ENCODE data around the gene TTC7B. TPM values are rescaled to one million over a fixed set of nuclear protein-coding genes. Genes with fewer than 3 reads are reported as not detected.

TTC7B gene
- total and polyA plus RNA-seq, 2 of the 8 experiments (the other 6 are each of a cell fraction or from before 2014, with no cell fraction given) = 23.7 to 34.0 TPM

GRCh38 chr14:90520326-90520725, 295.9 kb downstream of the TTC7B start (continued):
- TF ChIP-seq CHD7 (IDR thresholded peaks at IDR 0.05; ENCODE audit: insufficient replicate concordance, low read length) (no peak), CBX5 (IDR thresholded peaks at IDR 0.05; ENCODE audit: low read depth, low read length) (no peak), POU5F1 (IDR thresholded peaks at IDR 0.05; ENCODE audit: low read depth, low read length) (no peak), CTBP2 (IDR thresholded peaks at IDR 0.05; ENCODE audit: borderline replicate concordance, insufficient read depth, insufficient read length, low read length) (no peak), HDAC2 (IDR thresholded peaks at IDR 0.05; ENCODE audit: borderline replicate concordance in 1 of 2, low read depth in 2 of 2, low read length in 2 of 2) (no peak), JUND (IDR thresholded peaks at IDR 0.05; ENCODE audit: low read length) (no peak), BRCA1 (IDR thresholded peaks at IDR 0.05; ENCODE audit: low read depth, low read length) (no peak), SIX5 (IDR thresholded peaks at IDR 0.05; ENCODE audit: low read depth, low read length) (no peak)
- TF ChIP-seq, protein P1, sequence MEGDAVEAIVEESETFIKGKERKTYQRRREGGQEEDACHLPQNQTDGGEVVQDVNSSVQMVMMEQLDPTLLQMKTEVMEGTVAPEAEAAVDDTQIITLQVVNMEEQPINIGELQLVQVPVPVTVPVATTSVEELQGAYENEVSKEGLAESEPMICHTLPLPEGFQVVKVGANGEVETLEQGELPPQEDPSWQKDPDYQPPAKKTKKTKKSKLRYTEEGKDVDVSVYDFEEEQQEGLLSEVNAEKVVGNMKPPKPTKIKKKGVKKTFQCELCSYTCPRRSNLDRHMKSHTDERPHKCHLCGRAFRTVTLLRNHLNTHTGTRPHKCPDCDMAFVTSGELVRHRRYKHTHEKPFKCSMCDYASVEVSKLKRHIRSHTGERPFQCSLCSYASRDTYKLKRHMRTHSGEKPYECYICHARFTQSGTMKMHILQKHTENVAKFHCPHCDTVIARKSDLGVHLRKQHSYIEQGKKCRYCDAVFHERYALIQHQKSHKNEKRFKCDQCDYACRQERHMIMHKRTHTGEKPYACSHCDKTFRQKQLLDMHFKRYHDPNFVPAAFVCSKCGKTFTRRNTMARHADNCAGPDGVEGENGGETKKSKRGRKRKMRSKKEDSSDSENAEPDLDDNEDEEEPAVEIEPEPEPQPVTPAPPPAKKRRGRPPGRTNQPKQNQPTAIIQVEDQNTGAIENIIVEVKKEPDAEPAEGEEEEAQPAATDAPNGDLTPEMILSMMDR (IDR thresholded peaks at IDR 0.05; ENCODE audit: control extremely low read depth in 1 of 3, insufficient read depth in 1 of 3, low read depth in 1 of 3, low read length in 3 of 3) = no peak
